ENCODE results near the gene AKAP11.

The AKAP11 gene

DNA sequence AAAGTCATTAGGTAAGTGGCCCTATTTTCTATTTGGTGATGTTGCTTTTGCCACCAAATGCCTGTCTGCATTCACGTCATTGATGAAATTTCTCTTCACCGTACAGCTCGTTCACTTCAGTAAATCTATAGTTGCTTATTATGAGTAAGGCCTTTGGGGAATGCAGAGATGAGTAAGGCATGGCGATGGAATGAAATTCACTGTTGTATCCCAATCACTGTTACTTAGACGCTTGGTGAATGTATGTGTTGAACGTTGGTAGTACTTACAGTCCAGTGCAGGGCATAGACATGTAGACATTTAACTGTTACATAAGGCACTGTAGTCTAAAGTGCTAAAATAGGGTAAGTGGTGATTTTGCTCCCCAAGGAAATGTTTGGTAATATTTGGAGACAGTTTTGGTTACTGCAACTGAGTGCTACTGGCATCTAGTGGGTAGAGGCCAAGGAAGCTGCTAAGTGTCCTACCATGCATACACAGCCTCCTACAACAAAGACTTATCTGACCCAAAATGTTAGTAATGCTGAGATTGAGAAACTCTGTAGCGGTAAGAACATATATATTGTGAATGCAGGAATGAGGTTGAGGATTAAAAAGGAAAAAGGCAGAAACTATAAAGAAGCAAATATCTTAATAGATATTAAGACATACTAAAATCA lies 5.8 kb downstream of the AKAP11 start:
- H3K36me3 ChIP-seq (replicated peaks; ENCODE audit: insufficient read depth, low read length), result no peaks in the 10 kb centered on the region
- no peak for DNase-seq
- no peak overlapping the region for H3K27ac ChIP-seq (ENCODE audit: low read length)
- no peak overlapping the region for H2AFZ ChIP-seq (ENCODE audit: low read length)
- no peak overlapping the region for H3K4me3 ChIP-seq (ENCODE audit: low read length)
- H3K9me3 ChIP-seq (replicated peaks; ENCODE audit: insufficient read depth, low read length), result no peaks in the 10 kb centered on the region
- no peak overlapping the region for H3K9ac ChIP-seq (ENCODE audit: low read length)
- H3K4me1 ChIP-seq (ENCODE audit: low read length), result 0 out of 2 replicates have a peak, but pooled peaks cover 8% of the 10 kb centered on the region
- peaks cover 63% of the 10 kb centered on the region for H3K79me2 ChIP-seq (ENCODE audit: low read length)
- no peaks in the 10 kb centered on the region for H3K27me3 ChIP-seq (replicated peaks; ENCODE audit: insufficient read depth, low read length)
- no peaks in the 10 kb centered on the region for H3F3A ChIP-seq (ENCODE audit: insufficient read depth, low read length)
- TF ChIP-seq EZH2 (optimal IDR thresholded peaks at IDR 0.05; ENCODE audit: low read depth, low read length) (no peak), CTCF (IDR thresholded peaks at IDR 0.05; ENCODE audit: low read length) (no peak), EZH2phosphoT487 (IDR thresholded peaks at IDR 0.05; ENCODE audit: low read length) (no peak)
- no peak overlapping the region for H3K4me2 ChIP-seq (ENCODE audit: low read depth, low read length)
- no peaks in the 10 kb centered on the region for H3K9me2 ChIP-seq (replicated peaks; ENCODE audit: insufficient read depth, low read length)
- H4K20me1 ChIP-seq (ENCODE audit: insufficient read depth, low read length), result no peaks in the 10 kb centered on the region

DNA sequence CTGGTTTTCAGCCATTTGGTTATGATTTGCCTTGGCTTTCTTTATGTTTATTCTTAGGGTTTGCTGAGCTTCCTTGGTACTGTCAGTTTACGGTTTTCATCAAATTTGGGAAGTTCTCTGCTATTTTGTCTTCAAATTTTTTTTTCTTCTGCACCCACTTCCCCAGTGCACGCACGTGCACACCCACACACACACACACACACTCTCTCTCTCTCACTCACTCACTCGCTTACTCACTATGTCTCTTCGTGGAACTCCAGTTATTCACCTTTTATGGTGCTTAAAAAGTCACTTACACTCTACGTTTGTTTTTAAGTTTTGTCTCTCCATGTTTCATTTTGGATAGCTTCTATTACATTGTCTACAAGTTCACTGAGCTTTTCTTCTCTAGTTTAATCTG lies 7.1 kb downstream of the AKAP11 start:
- H3K4me2 ChIP-seq (ENCODE audit: low read depth, low read length), result no peak overlapping the region
- H2AFZ ChIP-seq (ENCODE audit: low read length), result no peak overlapping the region
- no peak overlapping the region for H3K27ac ChIP-seq (ENCODE audit: low read length)
- H3K36me3 ChIP-seq (replicated peaks; ENCODE audit: insufficient read depth, low read length), result no peaks in the 10 kb centered on the region
- no peaks in the 10 kb centered on the region for H4K20me1 ChIP-seq (ENCODE audit: insufficient read depth, low read length)
- no peak for TF ChIP-seq EZH2 (optimal IDR thresholded peaks at IDR 0.05; ENCODE audit: low read depth, low read length)
- no peak for TF ChIP-seq CTCF (IDR thresholded peaks at IDR 0.05; ENCODE audit: low read length)
- TF ChIP-seq EZH2phosphoT487 (IDR thresholded peaks at IDR 0.05; ENCODE audit: low read length), result no peak
- H3K9me3 ChIP-seq (replicated peaks; ENCODE audit: insufficient read depth, low read length), result no peaks in the 10 kb centered on the region
- 0 out of 2 replicates have a peak, but pooled peaks cover 5% of the 10 kb centered on the region for H3K4me1 ChIP-seq (ENCODE audit: low read length)
- H3K9ac ChIP-seq (ENCODE audit: low read length), result no peak overlapping the region
- H3K79me2 ChIP-seq (ENCODE audit: low read length), result peaks cover 50% of the 10 kb centered on the region
- no peak overlapping the region for H3K4me3 ChIP-seq (ENCODE audit: low read length)
- DNase-seq, result no peak
- no peaks in the 10 kb centered on the region for H3K27me3 ChIP-seq (replicated peaks; ENCODE audit: insufficient read depth, low read length)
- H3K9me2 ChIP-seq (replicated peaks; ENCODE audit: insufficient read depth, low read length), result no peaks in the 10 kb centered on the region
- H3F3A ChIP-seq (ENCODE audit: insufficient read depth, low read length), result no peaks in the 10 kb centered on the region

DNA sequence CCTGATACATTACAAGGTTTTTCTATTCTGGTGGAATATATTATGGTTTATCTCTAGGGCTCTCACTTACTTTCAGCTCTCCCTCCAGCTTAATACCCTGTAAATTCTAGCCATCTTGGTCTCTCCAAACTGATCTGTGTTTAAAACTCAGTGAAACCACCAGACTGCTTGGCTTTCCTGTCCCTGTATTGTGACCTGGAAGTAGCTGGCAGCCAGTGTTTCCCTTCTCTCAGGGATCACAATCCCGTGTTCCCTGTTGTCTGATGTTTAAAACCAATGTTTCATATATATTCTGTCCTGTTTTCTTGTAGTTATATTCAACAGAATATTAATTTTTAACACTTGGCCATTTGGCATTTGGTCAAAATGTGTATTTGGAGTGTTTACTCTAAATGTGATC lies 8.0 kb downstream of the AKAP11 start:
- TF ChIP-seq CTCF (IDR thresholded peaks at IDR 0.05; ENCODE audit: low read length), result no peak
- TF ChIP-seq EZH2 (optimal IDR thresholded peaks at IDR 0.05; ENCODE audit: low read depth, low read length), result no peak
- TF ChIP-seq EZH2phosphoT487 (IDR thresholded peaks at IDR 0.05; ENCODE audit: low read length), result no peak
- Histone ChIP-seq H3K4me3 (ENCODE audit: low read length) (no peak overlapping the region), H2AFZ (ENCODE audit: low read length) (no peak overlapping the region), H3K27me3 (replicated peaks; ENCODE audit: insufficient read depth, low read length) (no peaks in the 10 kb centered on the region), H3K9me2 (replicated peaks; ENCODE audit: insufficient read depth, low read length) (no peaks in the 10 kb centered on the region), H3K9ac (ENCODE audit: low read length) (no peak overlapping the region), H3K36me3 (replicated peaks; ENCODE audit: insufficient read depth, low read length) (no peaks in the 10 kb centered on the region), H3K4me2 (ENCODE audit: low read depth, low read length) (no peak overlapping the region), H3K9me3 (replicated peaks; ENCODE audit: insufficient read depth, low read length) (no peaks in the 10 kb centered on the region), H3F3A (ENCODE audit: insufficient read depth, low read length) (no peaks in the 10 kb centered on the region), H3K4me1 (ENCODE audit: low read length) (0 out of 2 replicates have a peak, but pooled peaks cover 5% of the 10 kb centered on the region), H3K27ac (ENCODE audit: low read length) (no peak overlapping the region), H4K20me1 (ENCODE audit: insufficient read depth, low read length) (no peaks in the 10 kb centered on the region), H3K79me2 (ENCODE audit: low read length) (peaks cover 50% of the 10 kb centered on the region)
- DNase-seq, result no peak
